ENCODE data around the gene VPS25. TPM values are rescaled to one million over a fixed set of nuclear protein-coding genes. Genes with fewer than 3 reads are reported as not detected.

Gene VPS25
- 70.7 and 88.0 TPM in 2 replicates for total RNA-seq

GRCh38 chr17:42773290-42774035, at the start of gene VPS25:
TSS of gene VPS25 (plus strand) at chr17:42773449. CDS start at chr17:42773476, 27 bp downstream.

GRCh38 chr17:42744806-42745617, 28.2 kb upstream of the VPS25 start, which contains the start of gene EZH1:
TSS of gene EZH1 (minus strand) at chr17:42745040. CDS start at chr17:42728941, 16,099 bp downstream.

GRCh38 chr17:42760652-42761581, 12.3 kb upstream of the VPS25 start, which contains the start of gene RAMP2:
TSS of gene RAMP2 (plus strand) at chr17:42761227. CDS start at chr17:42761262, 35 bp downstream.

GRCh38 chr17:42779936-42780850, 6.9 kb downstream of the VPS25 start, which contains the start of gene WNK4:
TSS of gene WNK4 (plus strand) at chr17:42780610. CDS start at chr17:42780699, 89 bp downstream.

GRCh38 chr17:42798383-42799380, 25.4 kb downstream of the VPS25 start, which contains the start of the genes CNTD1 and COA3:
TSS of gene CNTD1 (plus strand) at chr17:42798861. CDS start at chr17:42799068, 207 bp downstream.
TSS of gene COA3 (minus strand) at chr17:42798704. CDS start at chr17:42798681, 23 bp downstream.

Other genes starting within 250 kb of the VPS25 start
- gene NAGLU, start 237.2 kb upstream of the VPS25 start, total RNA-seq, result 44.9 and 56.5 TPM in 2 replicates
- 0.05 TPM in 1 of 2 replicates, not detected in the other for gene HSD17B1, start 220.5 kb upstream of the VPS25 start, total RNA-seq
- gene COASY, start 211.3 kb upstream of the VPS25 start, total RNA-seq, result 36.2 and 46.4 TPM in 2 replicates
- 31.0 and 33.3 TPM in 2 replicates for gene MLX, start 206.3 kb upstream of the VPS25 start, total RNA-seq
- 13.1 and 13.2 TPM in 2 replicates for gene PSMC3IP, start 195.7 kb upstream of the VPS25 start, total RNA-seq
- gene RETREG3, start 164.1 kb upstream of the VPS25 start, total RNA-seq, result 30.9 and 34.6 TPM in 2 replicates
- 104 and 106 TPM in 2 replicates for gene TUBG1, start 163.8 kb upstream of the VPS25 start, total RNA-seq
- gene TUBG2, start 114.2 kb upstream of the VPS25 start, total RNA-seq, result 2.6 and 6.4 TPM in 2 replicates
- gene PLEKHH3, start 96.5 kb upstream of the VPS25 start, total RNA-seq, result 9.1 and 10.4 TPM in 2 replicates
- gene CCR10, start 91.6 kb upstream of the VPS25 start, total RNA-seq, result 2.9 and 9.1 TPM in 2 replicates
- 38.2 and 40.8 TPM in 2 replicates for gene CNTNAP1, start 90.9 kb upstream of the VPS25 start, total RNA-seq
- gene EZH1, start 28.4 kb upstream of the VPS25 start, total RNA-seq, result 9.0 and 13.3 TPM in 2 replicates
- gene RAMP2, start 12.2 kb upstream of the VPS25 start, total RNA-seq, result 9.6 and 14.4 TPM in 2 replicates
- 2.9 and 3.7 TPM in 2 replicates for gene WNK4, start 7.2 kb downstream of the VPS25 start, total RNA-seq
- 85.2 and 103 TPM in 2 replicates for gene COA3, start 25.3 kb downstream of the VPS25 start, total RNA-seq
- gene CNTD1, start 25.4 kb downstream of the VPS25 start, total RNA-seq, result not detected in 2 replicates
- 97.8 and 99.6 TPM in 2 replicates for gene BECN1, start 50.8 kb downstream of the VPS25 start, total RNA-seq
- 119 and 146 TPM in 2 replicates for gene PSME3, start 59.9 kb downstream of the VPS25 start, total RNA-seq
- 0.20 and 0.27 TPM in 2 replicates for gene AOC2, start 71.1 kb downstream of the VPS25 start, total RNA-seq
- 0.40 TPM in 1 of 2 replicates, not detected in the other for gene AOC3, start 77.8 kb downstream of the VPS25 start, total RNA-seq
- not detected in 2 replicates for gene G6PC1, start 127.3 kb downstream of the VPS25 start, total RNA-seq
- gene AARSD1, start 191.0 kb downstream of the VPS25 start, total RNA-seq, result 24.7 and 41.7 TPM in 2 replicates
- gene PTGES3L, start 206.6 kb downstream of the VPS25 start, total RNA-seq, result not detected in 2 replicates
- gene RUNDC1, start 207.1 kb downstream of the VPS25 start, total RNA-seq, result 8.6 and 10.1 TPM in 2 replicates
- 1,175 and 1,267 TPM in 2 replicates for gene RPL27, start 225.0 kb downstream of the VPS25 start, total RNA-seq
- gene IFI35, start 233.3 kb downstream of the VPS25 start, total RNA-seq, result 93.7 and 97.2 TPM in 2 replicates
- 810 and 880 TPM in 2 replicates for gene VAT1, start 248.9 kb downstream of the VPS25 start, total RNA-seq